ENCODE measurements around the gene FOSL1. TPM values are rescaled to one million over a fixed set of nuclear protein-coding genes. Genes with fewer than 3 reads are reported as not detected.
A peak's percentile ranks its signal among the peaks of the same experiment; 100 is the strongest.

Gene FOSL1
- total and polyA plus RNA-seq, 2 of the 13 experiments (the other 11 are each of a cell fraction or from before 2014, with no cell fraction given) = 4.0 to 4.1 TPM

- no peak for TF ChIP-seq POGK (CRISPR knock-in tag; conservative IDR thresholded peaks at IDR 0.05)
- peak; percentile 44; the same call in 1 of the 2 replicates for TF ChIP-seq ZFP90 (CRISPR knock-in tag; IDR thresholded peaks at IDR 0.05; ENCODE audit: borderline replicate concordance)
- TF ChIP-seq KDM5A (IDR thresholded peaks at IDR 0.05; ENCODE audit: borderline replicate concordance, low read length) = no peak
- TF ChIP-seq ZNF572 (CRISPR knock-in tag; IDR thresholded peaks at IDR 0.05) = peak; percentile 37; the same call in 1 of the 2 replicates
- TF ChIP-seq MYNN (CRISPR knock-in tag; IDR thresholded peaks at IDR 0.05; ENCODE audit: low read depth) = no peak
- TF ChIP-seq AKNA (CRISPR knock-in tag; IDR thresholded peaks at IDR 0.05; ENCODE audit: borderline replicate concordance) = no peak
- TF ChIP-seq RERE (CRISPR knock-in tag; IDR thresholded peaks at IDR 0.05; ENCODE audit: low read depth) = no peak
- TF ChIP-seq ZXDC (CRISPR knock-in tag; IDR thresholded peaks at IDR 0.05) = no peak
- TF ChIP-seq KDM5B (CRISPR knock-in tag; IDR thresholded peaks at IDR 0.05; ENCODE audit: borderline replicate concordance) = peak; percentile 56; the same call in 1 of the 2 replicates
- no peak for TF ChIP-seq SNRNP70 (IDR thresholded peaks at IDR 0.05; ENCODE audit: low read depth, low read length)
Measured at GRCh38 chr11:65891219-65892136, 8.7 kb downstream of the FOSL1 start (continued).
